ENCODE measurements around the gene MROH2A.

Gene MROH2A

DNA sequence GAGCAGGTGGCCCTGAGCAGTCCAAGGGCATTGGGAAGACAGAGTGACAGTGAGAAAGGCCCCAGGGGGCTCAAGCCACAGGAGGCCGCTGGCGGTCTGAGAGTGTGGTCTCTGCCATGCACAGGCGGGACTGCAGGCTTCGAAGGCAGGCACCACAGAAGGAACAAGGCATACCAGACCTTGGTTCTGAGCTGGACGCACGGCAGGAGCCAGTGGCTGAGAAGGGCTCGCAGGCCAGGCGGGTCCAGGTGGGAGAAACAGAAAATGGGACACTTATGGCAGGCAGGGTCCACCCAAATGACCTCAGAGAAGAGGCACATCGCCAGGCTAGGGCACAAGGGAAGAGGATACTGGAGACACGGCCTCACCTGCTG is 61.3 kb downstream of the MROH2A start:
- no peak for DNase-seq

- DNase-seq, result no peak
These were observed 62.4 kb downstream of the MROH2A start for GRCh38 chr2:233840520-233840919.

GRCh38 chr2:233841183-233841582 is 63.1 kb downstream of the MROH2A start:
- DNase-seq, result no peak

GRCh38 chr2:233844064-233844807 is 66.1 kb downstream of the MROH2A start:
- DNase-seq, result no peak

- no peak for DNase-seq
These were observed 66.7 kb downstream of the MROH2A start for GRCh38 chr2:233844836-233845235.

DNA sequence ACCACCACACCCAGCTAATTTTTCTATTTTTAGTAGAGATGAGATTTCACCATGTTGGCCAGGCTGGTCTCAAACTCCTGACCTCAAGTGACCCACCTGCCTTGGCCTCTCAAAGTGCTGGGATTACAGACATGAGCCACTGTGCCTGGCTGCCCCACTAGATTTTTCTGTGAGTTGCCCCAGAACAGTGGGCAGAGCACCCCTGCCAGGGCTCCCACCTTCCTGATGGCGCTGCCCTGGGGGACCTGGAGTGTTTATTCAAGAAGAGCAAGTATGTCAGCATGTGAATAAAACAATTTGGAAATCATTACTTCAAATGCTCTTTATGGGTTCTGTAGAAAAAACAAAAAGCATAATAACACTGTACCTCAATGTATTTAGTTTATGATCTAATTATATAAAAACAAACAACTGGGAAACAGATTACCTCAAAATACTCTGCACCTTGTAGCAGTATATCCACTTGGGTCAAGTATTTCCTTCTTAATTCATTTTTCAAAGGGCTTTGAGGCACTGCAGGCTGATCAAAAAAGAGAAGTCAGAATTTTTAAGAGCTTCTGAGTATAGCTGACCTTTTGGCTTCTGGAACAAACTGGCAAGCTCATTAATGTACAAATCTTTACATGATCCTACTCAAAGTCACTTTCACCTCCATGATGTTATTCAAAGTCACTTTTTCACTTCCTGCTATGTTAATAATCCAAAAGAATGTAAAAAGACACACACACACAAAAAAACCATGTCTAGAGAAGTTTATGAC is 67.4 kb downstream of the MROH2A start:
- DNase-seq, result no peak

GRCh38 chr2:233846387-233847247 is 68.5 kb downstream of the MROH2A start:
- DNase-seq, result no peak

- DNase-seq, result no peak
These were observed 69.2 kb downstream of the MROH2A start for GRCh38 chr2:233847248-233847898.

- no peak for DNase-seq
These were observed 70.1 kb downstream of the MROH2A start for GRCh38 chr2:233848276-233848675.

GRCh38 chr2:233849607-233850271 is 71.6 kb downstream of the MROH2A start:
- no peak for DNase-seq

GRCh38 chr2:233850745-233851144 is 72.6 kb downstream of the MROH2A start:
- no peak for DNase-seq

- DNase-seq, result no peak
These were observed 73.0 kb downstream of the MROH2A start for GRCh38 chr2:233851169-233851568.

DNA sequence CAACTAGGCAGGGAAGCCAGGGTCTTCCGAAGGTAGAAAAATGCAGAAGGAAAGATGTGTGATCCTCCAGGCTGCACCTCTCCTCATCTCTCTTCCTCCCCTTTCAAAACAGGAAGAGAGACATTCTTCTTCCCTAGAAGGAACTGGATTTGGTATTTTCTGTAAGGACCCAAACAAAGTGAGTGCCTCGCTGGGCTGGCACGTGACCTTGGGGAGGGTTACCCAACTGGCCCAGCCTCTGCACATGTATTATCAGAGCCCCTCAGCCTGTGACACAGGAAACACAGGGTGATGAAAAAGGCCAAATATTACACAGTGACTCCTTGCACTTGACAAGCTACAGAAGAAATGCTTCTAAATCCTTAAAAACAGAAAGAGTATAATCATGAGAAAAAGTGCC is 73.9 kb downstream of the MROH2A start:
- DNase-seq, result no peak

- no peak for DNase-seq
These were observed 75.2 kb downstream of the MROH2A start for GRCh38 chr2:233853353-233853752.

- no peak for DNase-seq
These were observed 75.7 kb downstream of the MROH2A start for GRCh38 chr2:233853883-233854240.

DNA sequence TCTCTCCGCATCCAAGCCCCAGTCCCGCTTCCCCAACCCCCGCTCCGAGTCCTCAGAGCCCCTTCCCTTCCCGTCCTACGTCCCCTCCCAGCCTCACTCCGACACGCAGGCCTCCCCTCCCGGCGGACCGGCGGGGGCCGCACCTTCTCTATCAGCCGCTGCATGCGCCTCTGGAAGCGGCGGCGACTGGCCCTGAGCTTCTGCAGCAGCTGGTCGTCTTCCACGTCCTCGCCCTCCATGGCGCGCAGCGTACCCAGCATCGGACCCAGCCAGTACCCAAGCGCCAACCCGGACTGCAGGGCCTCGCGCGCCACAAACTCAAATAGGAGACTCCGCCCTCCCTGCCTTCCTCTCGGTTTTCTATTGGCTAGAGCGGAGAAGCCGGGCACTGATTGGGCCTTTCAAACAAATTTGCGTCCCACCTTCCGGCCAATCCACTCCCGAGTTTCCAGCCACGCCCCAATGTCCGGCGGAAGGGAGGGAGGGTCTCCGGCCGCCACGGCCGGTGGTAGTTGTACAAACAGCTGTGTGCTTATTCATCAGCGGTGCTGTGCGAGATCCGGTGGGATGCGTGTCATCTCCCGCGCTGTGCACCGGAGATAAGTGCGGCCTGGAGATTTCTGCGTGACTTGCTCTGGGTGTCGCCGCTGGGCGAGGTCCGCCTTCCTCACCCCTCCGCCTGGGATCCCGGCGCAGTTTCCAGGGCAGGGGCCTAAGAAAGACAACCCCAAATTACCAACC is 76.3 kb downstream of the MROH2A start, which contains the start of gene HJURP:
Gene HJURP, minus strand, starts transcription at position 295 of the 741 bp plus-strand sequence. Its CDS starts 35 bp downstream, at position 260.
- DNase-seq, result peak; percentile 93

GRCh38 chr2:233855345-233855744 is 77.2 kb downstream of the MROH2A start:
- no peak for DNase-seq

GRCh38 chr2:233856184-233856583 is 78.1 kb downstream of the MROH2A start:
- DNase-seq, result no peak

- peak; percentile 54 for DNase-seq
These were observed 79.5 kb downstream of the MROH2A start for GRCh38 chr2:233857511-233858141.

- no peak for DNase-seq
These were observed 80.2 kb downstream of the MROH2A start for GRCh38 chr2:233858331-233858730.

- DNase-seq, result no peak
These were observed 84.2 kb downstream of the MROH2A start for GRCh38 chr2:233862261-233862768.
